GM18505 (cell line): ENCODE data around the gene MICALL2.
A peak's percentile ranks its signal among the peaks of the same experiment; 100 is the strongest.

Source experiments
- ATAC-seq: cut with Tn5 transposase; IDR thresholded peaks from one replicate; pipeline ENCODE4 v1.9.1; 2021; ENCODE audit not compliant: unreplicated experiment
- POLR2A ChIP-seq: IDR thresholded peaks from 4 replicates; pipeline ENCODE4 v1.6.1; 2011; ENCODE audit warnings: borderline replicate concordance; ENCODE audit not compliant: insufficient read depth, insufficient read length; ENCODE audit errors: extremely low read depth

Gene MICALL2

GRCh38 chr7:1468643-1469298 lies 9.5 kb upstream of the MICALL2 start:
- no peak for ATAC-seq
- no peak for TF ChIP-seq POLR2A

- no peak for TF ChIP-seq POLR2A
- ATAC-seq: no peak
These were observed 8.9 kb upstream of the MICALL2 start for GRCh38 chr7:1468203-1468602.

GRCh38 chr7:1466524-1467271 lies 7.4 kb upstream of the MICALL2 start:
- ATAC-seq: no peak
- no peak for TF ChIP-seq POLR2A

GRCh38 chr7:1464694-1465093 lies 5.4 kb upstream of the MICALL2 start:
- no peak for TF ChIP-seq POLR2A
- no peak for ATAC-seq

GRCh38 chr7:1463676-1464223 lies 4.5 kb upstream of the MICALL2 start:
- ATAC-seq: no peak
- TF ChIP-seq POLR2A: no peak

- TF ChIP-seq POLR2A: no peak
- no peak for ATAC-seq
These were observed 2.5 kb upstream of the MICALL2 start for GRCh38 chr7:1461646-1462375.

- ATAC-seq: no peak
- TF ChIP-seq POLR2A: no peak
These were observed 1.8 kb upstream of the MICALL2 start for GRCh38 chr7:1460821-1461645.

GRCh38 chr7:1459920-1460820 lies 900 bp upstream of the MICALL2 start:
- no peak for ATAC-seq
- TF ChIP-seq POLR2A: no peak

- peak; percentile 86 for ATAC-seq
- TF ChIP-seq POLR2A: peak; percentile 1
These were observed 232 bp upstream of the MICALL2 start for GRCh38 chr7:1459512-1459892.

- ATAC-seq: no peak
- no peak for TF ChIP-seq POLR2A
These were observed 1.2 kb downstream of the MICALL2 start for GRCh38 chr7:1457949-1458682.
